ENCODE measurements around the gene EVC2.

The EVC2 gene

GRCh38 chr4:5547651-5548249 lies 160.6 kb downstream of the EVC2 start:
- no peak for DNase-seq

- DNase-seq = no peak
These were observed 163.1 kb downstream of the EVC2 start for GRCh38 chr4:5545271-5545670.

GRCh38 chr4:5544762-5545161 lies 163.6 kb downstream of the EVC2 start:
- DNase-seq = no peak

GRCh38 chr4:5543681-5544080 lies 164.7 kb downstream of the EVC2 start:
- no peak for DNase-seq

- DNase-seq = no peak
These were observed 167.2 kb downstream of the EVC2 start for GRCh38 chr4:5541169-5541568.

GRCh38 chr4:5539584-5539983 lies 168.8 kb downstream of the EVC2 start:
- DNase-seq = no peak

GRCh38 chr4:5532100-5532499 lies 176.3 kb downstream of the EVC2 start:
- no peak for DNase-seq

GRCh38 chr4:5528031-5528436 lies 180.3 kb downstream of the EVC2 start:
- DNase-seq = no peak

GRCh38 chr4:5527211-5527610 lies 181.1 kb downstream of the EVC2 start:
- no peak for DNase-seq

- DNase-seq = no peak
These were observed 182.1 kb downstream of the EVC2 start for GRCh38 chr4:5526080-5526846.

GRCh38 chr4:5524446-5525299 lies 183.7 kb downstream of the EVC2 start:
- DNase-seq = no peak

GRCh38 chr4:5517372-5517771 lies 191.0 kb downstream of the EVC2 start:
- DNase-seq = no peak

GRCh38 chr4:5515646-5516045 lies 192.7 kb downstream of the EVC2 start:
- no peak for DNase-seq
